GM19025 (cell line): ENCODE results near the gene MS4A8.
"Not testable (repeated sequence)": the region's sequence is repeated elsewhere in the genome, so short reads cannot be mapped to it uniquely, and the experiment has no call there.

Experiments used
- ATAC-seq: cut with Tn5 transposase; IDR thresholded peaks from one replicate; pipeline ENCODE4 v1.9.1; 2021; ENCODE audit warnings: mild to moderate bottlenecking, low read depth, moderate library complexity; ENCODE audit not compliant: unreplicated experiment

Gene MS4A8

DNA sequence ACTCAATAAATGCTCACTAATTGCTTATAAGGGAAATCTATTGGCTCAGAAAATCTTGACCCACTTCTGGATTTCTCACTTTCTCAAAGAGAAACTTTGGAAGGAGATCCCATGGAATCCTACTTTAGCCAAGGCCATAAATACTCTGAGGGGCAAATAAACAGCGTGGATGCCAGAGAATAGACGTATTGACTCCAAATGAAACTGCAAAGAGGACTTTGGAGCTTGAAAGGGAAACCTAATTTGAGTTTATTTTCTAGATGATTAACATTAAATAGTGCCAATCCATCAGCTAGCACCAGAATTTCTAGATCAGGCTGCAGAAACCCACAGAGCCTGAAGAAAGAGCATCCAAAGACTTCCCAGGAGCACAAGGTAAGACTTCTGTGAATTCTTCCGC lies 25.0 kb downstream of the MS4A8 start, which contains the start of gene MS4A18:
Gene MS4A18 (plus strand): TSS at position 301 of the 400 bp plus-strand sequence.
- no peak for ATAC-seq

DNA sequence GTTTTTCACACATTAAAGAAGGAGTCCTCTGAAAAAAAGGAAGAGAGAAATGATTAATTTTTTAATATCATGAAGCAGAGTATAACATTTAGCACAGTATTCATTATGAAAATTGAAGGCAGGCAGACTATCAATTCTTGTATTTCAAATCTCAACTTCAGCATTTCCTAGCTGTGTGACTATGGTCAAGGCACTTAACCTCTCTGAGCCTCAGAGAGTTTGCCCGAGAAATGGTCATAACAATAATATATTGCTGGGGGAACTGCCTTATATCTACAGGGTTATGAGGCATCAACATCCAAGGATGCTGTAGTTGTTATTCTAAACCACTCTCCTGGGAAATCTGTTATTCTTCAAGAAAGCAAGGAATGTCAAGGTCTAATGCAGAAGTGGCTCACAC lies 26.2 kb downstream of the MS4A8 start:
- no peak for ATAC-seq

DNA sequence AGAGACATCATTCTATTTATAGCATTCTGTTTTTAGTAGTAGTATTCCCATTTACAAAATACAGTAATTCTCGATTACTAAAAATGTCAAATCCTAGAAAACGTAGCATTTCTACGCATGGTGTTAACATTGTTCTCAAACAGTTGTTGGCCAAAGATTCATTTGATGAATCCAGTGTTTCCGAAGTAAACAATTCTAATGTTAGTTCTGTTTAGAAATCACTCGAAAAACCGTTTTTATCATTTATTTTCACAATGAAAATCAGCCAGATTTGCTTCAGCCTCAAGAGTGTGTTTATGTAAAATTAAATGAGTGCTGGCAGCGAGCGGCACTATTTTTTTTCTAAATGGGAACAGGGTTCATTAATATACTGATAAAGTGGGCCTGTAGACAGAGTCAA lies 32.2 kb downstream of the MS4A8 start:
- no peak for ATAC-seq

DNA sequence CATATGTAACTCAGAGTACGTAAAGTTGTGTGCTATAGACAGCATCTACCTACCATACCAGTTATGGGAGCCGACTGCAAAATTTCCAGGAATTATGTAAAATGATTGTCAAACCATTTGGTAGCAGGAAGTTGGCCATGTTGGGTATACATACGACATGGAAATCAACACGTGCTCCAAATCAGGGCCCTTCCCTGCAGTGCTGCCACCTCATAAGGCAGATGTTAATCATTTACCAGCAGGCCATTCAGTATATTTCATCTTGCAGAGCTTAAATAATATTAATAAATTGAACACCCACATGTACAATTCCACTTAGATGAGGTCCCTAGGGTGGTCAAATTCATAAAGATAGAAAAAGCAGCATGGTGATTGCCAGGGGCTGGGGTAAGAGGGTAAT lies 34.9 kb downstream of the MS4A8 start:
- ATAC-seq = no peak

DNA sequence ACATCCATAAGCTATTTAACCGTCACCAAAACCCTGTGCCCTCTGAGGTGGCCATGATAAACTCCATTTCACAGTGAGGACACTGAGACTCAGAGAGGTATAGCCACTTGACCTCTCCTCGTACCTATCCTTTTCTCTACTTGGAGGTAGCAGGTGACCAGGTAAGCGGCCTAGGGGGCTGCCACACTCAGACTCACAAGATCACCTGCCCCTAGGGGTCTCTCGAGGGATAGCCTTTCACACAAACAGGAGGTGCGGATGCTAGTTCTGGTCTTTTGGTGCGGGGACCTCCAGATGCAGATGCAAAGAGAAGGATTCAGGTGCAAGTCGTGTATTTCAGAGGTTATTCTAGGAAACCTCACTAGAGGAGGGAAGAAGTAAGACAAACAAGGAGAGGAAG lies 39.7 kb downstream of the MS4A8 start:
- no peak for ATAC-seq

GRCh38 chr11:60740573-60740972 lies 41.2 kb downstream of the MS4A8 start:
- no peak for ATAC-seq

DNA sequence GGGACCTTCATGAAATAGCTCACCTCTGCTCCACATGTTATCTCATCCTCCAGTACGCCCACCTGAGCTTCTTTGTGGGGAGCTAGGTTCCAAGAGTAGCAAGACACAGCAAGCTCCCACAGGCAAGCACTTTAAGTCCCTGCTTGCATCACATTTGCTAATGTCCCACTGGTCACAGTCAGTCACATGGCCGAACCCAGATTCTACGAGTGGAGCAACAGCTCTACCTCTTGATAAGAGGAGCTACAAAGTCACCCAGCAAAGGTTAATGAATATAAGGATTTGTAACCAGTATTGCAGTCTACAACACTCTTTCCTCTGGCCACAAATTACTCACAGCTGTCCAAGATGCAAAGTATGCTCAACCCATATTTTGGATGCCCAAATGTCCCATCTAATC lies 42.0 kb downstream of the MS4A8 start:
- ATAC-seq = no peak

DNA sequence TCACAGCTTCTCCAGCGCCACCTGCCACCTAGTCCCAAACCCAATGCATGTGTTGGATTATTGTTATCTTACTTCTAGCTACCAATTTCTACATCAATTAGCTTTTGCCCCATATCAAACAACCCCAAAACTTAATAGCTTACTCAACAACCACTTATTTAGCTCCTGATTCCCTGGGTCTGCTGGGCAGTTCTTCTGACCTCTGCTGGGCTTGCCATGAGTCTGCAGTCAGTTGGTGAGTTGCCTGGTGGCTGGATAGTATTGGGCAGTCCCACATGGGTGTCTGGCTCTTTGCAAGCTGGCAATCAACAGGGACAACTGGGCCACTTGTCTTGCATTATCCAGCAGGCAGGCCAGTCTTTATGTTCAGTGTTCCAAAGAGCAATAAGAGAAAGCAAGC lies 43.6 kb downstream of the MS4A8 start:
- ATAC-seq = no peak

GRCh38 chr11:60744114-60744513 lies 44.7 kb downstream of the MS4A8 start:
- ATAC-seq = no peak

DNA sequence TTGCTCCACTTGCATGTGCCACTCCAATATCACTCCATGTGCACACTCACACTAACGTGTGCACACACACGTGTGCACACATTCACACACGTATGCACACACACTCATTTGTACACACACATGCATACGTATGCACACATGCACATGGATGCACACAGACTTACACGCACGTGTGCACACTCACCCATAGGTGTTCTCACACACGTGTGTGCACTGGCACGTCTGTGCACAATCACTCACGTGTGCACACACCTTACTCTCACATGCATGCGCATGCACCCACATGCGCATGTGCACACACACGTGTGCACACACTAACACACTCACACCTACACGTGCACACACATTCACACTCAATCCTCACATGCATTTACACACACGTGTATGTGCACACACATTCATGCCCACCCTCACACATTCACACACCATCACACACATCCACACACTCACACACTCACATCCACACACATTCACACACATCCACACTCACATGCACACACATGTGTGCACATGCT lies 48.0 kb downstream of the MS4A8 start:
- no peak for ATAC-seq

- no peak for ATAC-seq
Observed at GRCh38 chr11:60748225-60748624, 48.8 kb downstream of the MS4A8 start.

DNA sequence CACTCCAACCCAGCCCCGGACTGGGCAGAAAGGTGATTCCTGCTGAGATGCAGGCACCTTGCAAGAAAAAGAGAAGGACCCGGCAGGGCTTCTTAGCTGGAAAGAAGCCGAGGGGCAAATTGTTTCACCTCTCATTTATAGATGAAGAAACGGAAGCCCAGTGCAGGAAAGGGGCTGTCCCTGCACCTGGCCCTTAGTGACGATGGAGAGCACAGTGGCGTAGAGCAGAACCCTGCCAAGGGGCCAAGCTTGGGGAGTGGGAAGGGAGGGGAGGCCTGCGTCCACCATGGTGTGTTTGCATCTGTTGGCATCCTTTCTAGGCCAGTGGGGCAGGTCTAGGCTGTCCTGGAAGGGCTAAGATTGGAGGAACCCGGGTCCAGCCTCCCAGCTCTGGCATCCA lies 49.4 kb downstream of the MS4A8 start:
- no peak for ATAC-seq

DNA sequence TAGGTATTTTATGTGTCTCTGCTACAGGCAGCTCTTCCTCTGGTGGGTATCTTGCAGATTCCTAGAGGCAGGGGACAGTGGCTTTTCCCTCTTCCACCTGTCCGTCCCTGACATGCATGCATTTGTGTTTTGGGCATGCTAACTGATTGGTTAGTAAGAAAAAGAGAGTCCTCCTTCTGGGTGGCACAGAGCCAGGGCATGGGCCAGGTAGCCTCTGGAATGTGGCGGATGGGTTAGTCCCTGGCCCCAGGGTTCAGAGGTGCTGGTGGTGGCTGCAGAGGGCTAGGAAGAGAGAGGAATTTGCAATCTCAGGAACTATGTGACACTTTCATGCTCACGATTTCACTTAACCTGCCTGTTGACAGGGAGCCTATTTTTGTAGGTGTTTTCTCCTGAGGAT lies 51.5 kb downstream of the MS4A8 start:
- ATAC-seq = no peak

- ATAC-seq = no peak
Observed at GRCh38 chr11:60753309-60753708, 53.9 kb downstream of the MS4A8 start.

- ATAC-seq = no peak
Observed at GRCh38 chr11:60754887-60755286, 55.5 kb downstream of the MS4A8 start.

GRCh38 chr11:60756307-60757032 lies 57.1 kb downstream of the MS4A8 start, which contains the start of gene MS4A15:
Gene MS4A15, plus strand, starts transcription at chr11:60756867. Its CDS starts 6,867 bp downstream, at chr11:60763734.
- no peak for ATAC-seq

GRCh38 chr11:60757231-60757800 lies 57.9 kb downstream of the MS4A8 start:
- no peak for ATAC-seq

DNA sequence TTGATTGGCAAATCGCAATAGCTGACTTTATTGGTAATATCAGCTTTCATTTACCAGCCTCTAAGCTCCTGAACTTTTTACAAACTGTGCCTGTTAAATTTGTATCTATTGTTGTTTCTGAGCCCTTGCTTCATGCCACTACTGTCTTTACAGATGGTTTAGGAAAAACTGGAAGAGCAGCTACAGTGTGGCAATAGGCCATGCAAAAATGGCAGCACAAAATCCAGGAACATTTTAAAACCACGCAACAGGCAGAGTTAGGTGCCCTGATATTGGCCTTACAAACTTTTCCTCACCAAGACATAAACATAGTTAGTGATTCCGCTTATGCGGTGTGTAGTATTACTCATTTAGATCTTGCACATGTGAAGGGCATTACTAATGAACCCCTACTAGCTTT lies 59.3 kb downstream of the MS4A8 start:
- not testable (repeated sequence) for ATAC-seq

- ATAC-seq = not testable (repeated sequence)
Observed at GRCh38 chr11:60759438-60760225, 60.2 kb downstream of the MS4A8 start.

DNA sequence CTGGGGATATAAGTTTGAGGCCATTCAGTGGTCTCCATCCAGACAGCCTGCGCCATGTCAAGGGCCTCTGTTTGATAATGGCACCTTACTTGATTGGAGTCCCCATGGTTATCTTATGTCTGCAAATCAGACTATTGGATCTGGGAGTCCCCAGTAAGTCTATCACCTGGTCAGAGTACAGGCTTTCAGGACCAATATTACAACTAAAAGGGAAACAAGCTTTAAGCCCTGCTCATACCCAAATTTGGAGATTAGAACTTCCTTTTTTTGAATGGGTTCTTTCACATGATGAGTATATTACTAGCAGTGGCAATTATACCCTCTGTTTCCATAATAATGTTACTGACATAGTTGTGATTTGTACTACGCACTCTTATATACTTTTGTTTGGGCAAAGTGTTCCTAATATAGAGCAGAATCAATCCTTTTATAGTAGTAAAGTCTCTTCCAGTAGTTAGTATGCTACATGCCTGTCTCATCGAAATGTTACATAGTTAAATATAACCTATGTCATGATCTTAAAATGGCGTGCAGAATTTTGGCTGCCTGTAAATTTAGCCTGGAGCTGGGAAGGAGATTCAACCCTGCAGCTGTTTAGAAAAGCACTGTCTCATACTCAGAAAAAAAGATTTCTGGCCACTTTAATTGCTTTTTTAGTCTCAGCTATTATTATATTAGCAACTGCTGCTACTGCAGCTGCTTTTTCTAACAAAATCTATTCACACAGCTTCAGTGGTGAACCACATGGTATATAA lies 62.2 kb downstream of the MS4A8 start:
- peak; percentile 24 for ATAC-seq
